Heart left ventricle (tissue), 16 donors: Measurements from ENCODE around the gene NSD1. TPM values are rescaled to one million over a fixed set of nuclear protein-coding genes. Genes with fewer than 3 reads are reported as not detected.

Experiments
- ATAC-seq, 4 donors: fragments of 200-7000 bp; cut with Tn5 transposase; one replicate each; pipeline ENCODE4 v1.9.1; 2020 to 2022; ENCODE audit warnings: moderate library complexity in 4 of 4, mild to moderate bottlenecking in 3 of 4, moderate number of reproducible peaks in 1 of 4
- DNase-seq, 5 donors: peaks; one replicate each; pipeline ENCODE4 v3.0.0-alpha.2; 2020
- H3K27ac ChIP-seq, 12 donors: fragments of 200-600 bp; sonication (generic) in 4 of 12; one replicate each; pipeline versions ENCODE4 v1.5.0 to v1.8.0; 2016 to 2022; ENCODE audit warnings: mild to moderate bottlenecking in 2 of 12
- H3K27me3 ChIP-seq, 9 donors: fragments of 200-600 bp; sonication (generic) in 2 of 9; one replicate each; pipeline versions ENCODE4 v1.5.1 to v1.8.0; 2016 to 2022; ENCODE audit warnings: mild to moderate bottlenecking in 3 of 9
- H3K36me3 ChIP-seq, 9 donors: fragments of 200-600 bp; sonication (generic) in 2 of 9; one replicate each; pipeline versions ENCODE4 v1.5.0 to v1.8.0; 2018 to 2022; ENCODE audit warnings: mild to moderate bottlenecking in 2 of 9
- H3K4me1 ChIP-seq, 12 donors: fragments of 200-600 bp; sonication (generic) in 4 of 12; one replicate each; pipeline versions ENCODE4 v1.5.0 to v1.8.0; 2016 to 2022; ENCODE audit warnings: mild to moderate bottlenecking in 3 of 12
- H3K4me3 ChIP-seq, 12 donors: fragments of 200-600 bp; sonication (generic) in 4 of 12; one replicate each; pipeline versions ENCODE4 v1.5.0 to v1.8.0; 2017 to 2022; ENCODE audit warnings: mild to moderate bottlenecking in 9 of 12, moderate library complexity in 4 of 12
- H3K9me3 ChIP-seq, 12 donors: fragments of 200-600 bp; sonication (generic) in 4 of 12; one replicate each; pipeline versions ENCODE4 v1.5.0 to v1.8.0; 2016 to 2022; ENCODE audit warnings: mild to moderate bottlenecking in 1 of 12
- POLR2A ChIP-seq, 2 donors: fragments of 450-650 bp; IDR thresholded peaks; one replicate each; pipeline ENCODE4 v1.6.1; 2017; ENCODE audit warnings: antibody characterized with exemption in 2 of 2, mild to moderate bottlenecking in 2 of 2, moderate library complexity in 2 of 2
- WGBS, 4 donors: extraction: QIAGEN DNeasy Blood & Tissue Kit in 2 of 4; methylation state at CpG; one replicate each; pipeline versions ENCODE4 v1.1.5 to v1.1.7; 2013 to 2018; 5-methylcytosine and 5-hydroxymethylcytosine counted together
- intact Hi-C, 10 donors: fragments of 100-400 bp; cut with DNase I; formaldehyde crosslinking; loops; one replicate each; pipeline versions ENCODE4 v1.11.1 to v1.14.2; 2022
- polyA plus RNA-seq, 2 donors: library from polyadenylated mRNA; stranded (reverse); fragments of 200-250 nt; gene quantifications; one replicate each; pipeline ENCODE4 v1.2.3, GENCODE V29; 2013
- total RNA-seq, 9 donors: library from RNA; depleted of rRNA in 2 of 9; stranded (reverse); fragments of >200 nt in 2 of 9; fragmentation: NEBNext Ultra II Directional in 3 of 9; extraction: Animal tissue kit (Norgen Biotek cat#: 25700) in 3 of 9; gene quantifications; one replicate each; pipeline versions ENCODE4 v1.1.0 to v1.2.4, GENCODE V29; 2016 to 2023
- TF ChIP-seq, protein P1 (sequence below), 12 donors: fragments of 200-600 bp; sonication (generic) in 4 of 12; IDR thresholded peaks; one replicate each; pipeline versions ENCODE4 v1.5.0 to v1.8.0; 2018 to 2022; ENCODE audit warnings: antibody characterized with exemption in 12 of 12, mild to moderate bottlenecking in 5 of 12
- donor health status: ischemic (EF 13 %, LVEDD 7.1; RV severe dilation, severe dysfunction).
- donor health status: healthy with polysubstance abuse.
- donor health status: DM: no; HTN: yes; CAD: no.
- donor health status: DM: no; HTN: no; CAD: no.
- donor health status: ischemic (EF 25% LVEDD 6.9; RV normal size, moderate dysfunction).
- donor health status: ischemic (EF 25% LVEDD 5.7; RV mildly dilated, moderate dysfunction).
- donor health status: healthy.
- donor health status: DM: yes; HTN: yes; CAD: no.
- donor health status: ischemic (EF 35%, LVEDD 5.7; RV mildly dilated, moderate dysfunction).
- donor health status: nonischemic (EF 11% LVEDD 7.7; RV severe dilation, severe dysfunction).
- donor health status: DM: yes; HTN: yes; CAD: no.
- donor health status: PGD.
- donor health status: ischemic (EF 29% LVEDD 5.4; RV normal size, mild dysfunction).
- donor health status: nonischemic (EF 23%, LVEDD 6.1; RV moderate dilation, normal function).

NSD1 gene
- total and polyA plus RNA-seq, 11 donors: 10.9 to 64.6 (median 43.9) TPM

GRCh38 chr5:177299697-177300096 lies 166.1 kb downstream of the NSD1 start:
- intact Hi-C loops: loop anchor here in 9 of 10 donors (5.0 to 10.0 kb wide), 4 partner anchors 167 to 187 kb away; partner anchors contain the start of gene NSD1 (in 1 of the 9)
- peak overlapping the region in 1 of 12 donors; percentile 18 for H3K4me3 ChIP-seq
- H3K27me3 ChIP-seq: no peaks in the 10 kb centered on the region
- peak overlapping the region; percentile 16 to 93 (median 76) for H3K27ac ChIP-seq
- WGBS, 4 donors: 70 to 78% (median 75%) methylated on average over 9 of the region's 9 CpGs
- no peak for TF ChIP-seq POLR2A (IDR thresholded peaks at IDR 0.05)
- TF ChIP-seq, protein P1, sequence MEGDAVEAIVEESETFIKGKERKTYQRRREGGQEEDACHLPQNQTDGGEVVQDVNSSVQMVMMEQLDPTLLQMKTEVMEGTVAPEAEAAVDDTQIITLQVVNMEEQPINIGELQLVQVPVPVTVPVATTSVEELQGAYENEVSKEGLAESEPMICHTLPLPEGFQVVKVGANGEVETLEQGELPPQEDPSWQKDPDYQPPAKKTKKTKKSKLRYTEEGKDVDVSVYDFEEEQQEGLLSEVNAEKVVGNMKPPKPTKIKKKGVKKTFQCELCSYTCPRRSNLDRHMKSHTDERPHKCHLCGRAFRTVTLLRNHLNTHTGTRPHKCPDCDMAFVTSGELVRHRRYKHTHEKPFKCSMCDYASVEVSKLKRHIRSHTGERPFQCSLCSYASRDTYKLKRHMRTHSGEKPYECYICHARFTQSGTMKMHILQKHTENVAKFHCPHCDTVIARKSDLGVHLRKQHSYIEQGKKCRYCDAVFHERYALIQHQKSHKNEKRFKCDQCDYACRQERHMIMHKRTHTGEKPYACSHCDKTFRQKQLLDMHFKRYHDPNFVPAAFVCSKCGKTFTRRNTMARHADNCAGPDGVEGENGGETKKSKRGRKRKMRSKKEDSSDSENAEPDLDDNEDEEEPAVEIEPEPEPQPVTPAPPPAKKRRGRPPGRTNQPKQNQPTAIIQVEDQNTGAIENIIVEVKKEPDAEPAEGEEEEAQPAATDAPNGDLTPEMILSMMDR (IDR thresholded peaks at IDR 0.05): no peak
- DNase-seq (no peak), ATAC-seq (no peak)
- no peaks in the 10 kb centered on the region for H3K9me3 ChIP-seq
- H3K4me1 ChIP-seq: peaks cover 0 to 76% (median 55%) of the 10 kb centered on the region in 12 donors
- peaks cover 0 to 50% (median 19%) of the 10 kb centered on the region in 9 donors for H3K36me3 ChIP-seq

DNA sequence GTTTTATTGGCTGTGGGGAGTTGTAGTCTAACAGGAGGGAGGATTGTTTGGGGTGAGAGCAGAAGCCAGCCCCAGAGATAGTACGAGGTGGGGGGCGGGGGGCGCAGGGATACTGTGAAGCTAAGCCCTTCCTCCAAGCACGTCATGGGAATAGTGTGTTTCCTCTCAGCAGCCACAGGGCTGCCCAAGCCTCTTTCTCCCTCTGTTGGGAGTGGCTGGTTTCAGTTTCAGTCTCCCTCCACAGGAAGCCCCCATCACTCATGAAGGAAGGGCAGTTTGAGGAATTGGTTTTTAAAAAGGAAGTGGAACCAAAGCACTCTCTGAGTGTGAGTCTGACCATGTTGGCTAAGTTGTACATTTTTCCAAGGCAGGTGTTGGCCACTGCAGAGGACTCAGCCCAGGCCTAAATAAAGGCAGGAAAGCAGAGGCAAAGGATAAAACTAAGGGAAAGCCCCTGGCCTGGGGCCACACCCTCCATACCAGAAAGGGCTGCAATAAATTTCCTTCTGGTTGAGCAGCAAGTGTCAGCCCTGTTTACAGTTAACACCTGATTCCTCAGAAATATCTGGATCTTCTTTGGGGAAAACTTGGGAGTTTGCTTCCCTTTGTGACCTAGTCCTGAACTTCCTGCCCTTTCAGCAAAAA lies 166.8 kb downstream of the NSD1 start:
- Histone ChIP-seq H3K27me3 (no peaks in the 10 kb centered on the region), H3K27ac (peak overlapping the region; percentile 16 to 93 (median 76)), H3K4me3 (peak overlapping the region in 3 of 12 donors; percentile 0 to 99 (median 22)), H3K9me3 (no peaks in the 10 kb centered on the region), H3K36me3 (peaks cover 0 to 48% (median 17%) of the 10 kb centered on the region in 9 donors), H3K4me1 (peaks cover 0 to 76% (median 60%) of the 10 kb centered on the region in 12 donors)
- 22 to 34% (median 27%) methylated on average over 3 to 4 of the region's 4 CpGs for WGBS, 4 donors
- TF ChIP-seq POLR2A (IDR thresholded peaks at IDR 0.05): peak in 1 of 2 donors; percentile 15
- TF ChIP-seq, protein P1 (IDR thresholded peaks at IDR 0.05): peak in 5 of 12 donors; percentile 9 to 26 (median 22)
- ATAC-seq: peak; percentile 25 to 84 (median 54)
- intact Hi-C loops: loop anchor here in 6 of 10 donors (5.0 to 10.0 kb wide), 4 partner anchors 168 to 188 kb away; partner anchors contain the start of gene NSD1 (in 1 of the 6)
- peak; percentile 66 to 82 (median 74) for DNase-seq

- Histone ChIP-seq H3K4me1 (peaks cover 0 to 76% (median 57%) of the 10 kb centered on the region in 12 donors), H3K27me3 (no peaks in the 10 kb centered on the region), H3K4me3 (peak overlapping the region in 1 of 12 donors; percentile 99), H3K36me3 (peaks cover 0 to 48% (median 17%) of the 10 kb centered on the region in 9 donors), H3K27ac (peak overlapping the region; percentile 0 to 93 (median 76)), H3K9me3 (no peaks in the 10 kb centered on the region)
- intact Hi-C loops: loop anchor here in 6 of 10 donors (5.0 to 10.0 kb wide), 4 partner anchors 169 to 189 kb away; partner anchors contain the start of gene NSD1 (in 1 of the 6)
- TF ChIP-seq POLR2A (IDR thresholded peaks at IDR 0.05): no peak
- TF ChIP-seq, protein P1 (IDR thresholded peaks at IDR 0.05): no peak
- ATAC-seq (no peak), DNase-seq (no peak)
- WGBS, 4 donors: 85 to 94% (median 90%) methylated on average over 2 of the region's 2 CpGs
These were observed 167.4 kb downstream of the NSD1 start for GRCh38 chr5:177300951-177301350.
